Fibroblast of pulmonary artery (primary cell): ENCODE measurements around the gene DCTN3.

Experiments used
- DNase-seq: peaks from one replicate; pipeline ENCODE4 v3.0.0-alpha.2; 2010; ENCODE audit warnings: low read depth
- H3K4me3 ChIP-seq: replicated peaks from 2 replicates; pipeline ENCODE4 v1.5.1; 2011; ENCODE audit warnings: low read depth, mild to moderate bottlenecking, control low read depth, low read length, moderate library complexity
- TF ChIP-seq, protein P1 (sequence below): IDR thresholded peaks from 2 replicates; pipeline ENCODE4 v1.5.1; 2011; ENCODE audit warnings: mild to moderate bottlenecking, control low read depth, low read length, inconsistent platforms; ENCODE audit errors: missing control alignments

DCTN3 gene

DNA sequence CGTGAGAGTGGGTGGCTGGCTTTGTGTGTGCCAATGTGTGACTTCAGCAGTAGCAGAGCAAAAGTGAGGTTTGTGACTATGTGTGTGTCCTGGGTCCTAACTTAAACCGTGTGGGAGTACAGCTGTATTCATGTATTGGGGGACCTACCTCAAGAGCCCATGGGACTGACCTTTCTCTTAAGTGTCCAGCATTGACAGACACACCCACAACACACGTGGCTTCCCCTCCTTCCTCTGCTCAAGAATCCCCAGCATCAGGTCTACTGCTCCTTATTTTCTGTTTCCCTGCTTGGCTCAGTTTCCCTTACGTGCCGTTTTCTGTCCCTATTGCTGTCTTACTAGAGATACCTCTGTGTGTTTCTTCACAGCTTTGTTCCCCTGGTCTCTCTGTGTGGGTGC is 32.3 kb upstream of the DCTN3 start:
- TF ChIP-seq, protein P1, sequence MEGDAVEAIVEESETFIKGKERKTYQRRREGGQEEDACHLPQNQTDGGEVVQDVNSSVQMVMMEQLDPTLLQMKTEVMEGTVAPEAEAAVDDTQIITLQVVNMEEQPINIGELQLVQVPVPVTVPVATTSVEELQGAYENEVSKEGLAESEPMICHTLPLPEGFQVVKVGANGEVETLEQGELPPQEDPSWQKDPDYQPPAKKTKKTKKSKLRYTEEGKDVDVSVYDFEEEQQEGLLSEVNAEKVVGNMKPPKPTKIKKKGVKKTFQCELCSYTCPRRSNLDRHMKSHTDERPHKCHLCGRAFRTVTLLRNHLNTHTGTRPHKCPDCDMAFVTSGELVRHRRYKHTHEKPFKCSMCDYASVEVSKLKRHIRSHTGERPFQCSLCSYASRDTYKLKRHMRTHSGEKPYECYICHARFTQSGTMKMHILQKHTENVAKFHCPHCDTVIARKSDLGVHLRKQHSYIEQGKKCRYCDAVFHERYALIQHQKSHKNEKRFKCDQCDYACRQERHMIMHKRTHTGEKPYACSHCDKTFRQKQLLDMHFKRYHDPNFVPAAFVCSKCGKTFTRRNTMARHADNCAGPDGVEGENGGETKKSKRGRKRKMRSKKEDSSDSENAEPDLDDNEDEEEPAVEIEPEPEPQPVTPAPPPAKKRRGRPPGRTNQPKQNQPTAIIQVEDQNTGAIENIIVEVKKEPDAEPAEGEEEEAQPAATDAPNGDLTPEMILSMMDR, result no peak
- peak overlapping the region; percentile 52 for H3K4me3 ChIP-seq
- no peak for DNase-seq

DNA sequence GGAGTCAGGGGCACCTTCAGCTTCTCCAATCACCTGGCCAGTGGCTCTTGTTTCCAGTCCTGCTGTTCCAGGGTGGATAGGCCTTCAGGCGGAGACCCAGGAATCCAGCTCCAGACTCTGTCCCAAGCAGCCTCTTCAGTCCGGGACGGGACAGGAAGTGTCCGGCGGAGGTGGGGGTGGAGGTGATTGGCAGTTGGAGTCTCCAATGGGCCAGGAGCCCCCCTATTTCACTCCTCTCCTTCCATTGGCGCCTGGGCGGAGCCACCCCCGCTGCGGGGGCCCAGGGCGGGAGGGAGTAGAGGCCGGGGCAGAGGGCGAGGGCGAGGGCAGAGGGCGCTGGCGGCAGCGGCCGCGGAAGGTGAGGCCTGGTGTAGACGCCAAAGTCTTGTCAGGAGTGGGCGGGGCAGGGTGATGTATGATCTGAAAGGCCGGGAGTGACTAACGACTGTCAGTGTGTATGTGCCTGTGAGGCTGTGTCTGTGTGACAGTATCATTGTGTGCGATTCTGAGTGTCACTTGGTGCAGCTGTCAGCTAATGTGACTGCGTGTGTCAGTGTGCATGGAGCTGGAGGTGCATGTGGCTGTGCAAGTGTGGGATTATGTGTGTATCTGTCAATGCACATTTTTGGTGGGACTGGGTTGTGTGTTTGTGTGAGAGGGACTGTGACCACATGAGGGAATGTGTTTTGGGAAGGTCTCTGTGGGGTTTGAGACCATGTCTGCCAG is 31.7 kb upstream of the DCTN3 start, which contains the start of gene IL11RA:
Gene IL11RA, plus strand, starts transcription at position 310 of the 726 bp plus-strand sequence. CDS start 3,033 bp downstream, outside the sequence.
- TF ChIP-seq, protein P1, result no peak
- DNase-seq, result peak; percentile 82
- peak within 1 kb of the TSS; percentile 52 for H3K4me3 ChIP-seq

DNA sequence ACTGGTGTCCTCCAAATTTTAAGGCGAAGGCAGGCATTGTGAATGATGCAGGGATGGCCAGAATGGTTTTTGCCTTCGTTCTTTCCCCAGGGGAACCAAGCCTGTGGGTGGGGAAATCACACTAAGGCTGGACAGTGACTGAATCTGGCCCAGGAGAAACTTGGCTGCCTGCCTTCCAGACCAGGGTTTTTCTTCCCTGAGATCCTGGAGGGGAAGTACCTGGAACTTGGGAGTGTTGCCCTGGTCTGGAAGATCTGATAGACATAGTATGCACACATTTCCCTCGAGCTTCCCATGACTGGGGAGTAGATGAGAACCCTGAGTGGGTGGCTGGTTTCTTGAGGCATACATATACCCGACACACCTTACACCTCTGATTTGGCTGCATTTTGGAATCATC is 31.0 kb upstream of the DCTN3 start:
- DNase-seq, result peak; percentile 68
- TF ChIP-seq, protein P1, result no peak
- peak overlapping the region; percentile 52 for H3K4me3 ChIP-seq

DNA sequence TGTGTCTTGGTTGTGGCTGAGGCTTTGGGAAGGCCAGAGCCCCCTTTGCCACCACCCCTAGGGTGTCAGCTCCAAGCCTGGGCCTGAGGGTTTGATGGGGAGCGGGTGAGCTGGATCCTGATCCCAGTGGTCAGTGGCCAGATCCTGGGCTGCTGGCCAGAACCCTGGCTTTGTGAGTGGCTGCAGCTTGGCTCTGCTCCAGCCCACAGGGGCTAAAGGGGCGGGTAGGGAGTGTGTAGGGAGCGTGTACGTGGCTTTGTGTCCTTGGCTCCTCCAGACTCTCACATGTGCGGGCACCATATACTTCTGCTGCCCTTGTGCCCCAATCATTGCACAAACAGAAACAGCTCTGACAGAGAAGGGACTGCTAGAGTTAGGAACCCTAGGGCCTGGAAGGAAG is 30.5 kb upstream of the DCTN3 start:
- DNase-seq, result peak; percentile 40
- no peak overlapping the region for H3K4me3 ChIP-seq
- TF ChIP-seq, protein P1, result no peak

DNA sequence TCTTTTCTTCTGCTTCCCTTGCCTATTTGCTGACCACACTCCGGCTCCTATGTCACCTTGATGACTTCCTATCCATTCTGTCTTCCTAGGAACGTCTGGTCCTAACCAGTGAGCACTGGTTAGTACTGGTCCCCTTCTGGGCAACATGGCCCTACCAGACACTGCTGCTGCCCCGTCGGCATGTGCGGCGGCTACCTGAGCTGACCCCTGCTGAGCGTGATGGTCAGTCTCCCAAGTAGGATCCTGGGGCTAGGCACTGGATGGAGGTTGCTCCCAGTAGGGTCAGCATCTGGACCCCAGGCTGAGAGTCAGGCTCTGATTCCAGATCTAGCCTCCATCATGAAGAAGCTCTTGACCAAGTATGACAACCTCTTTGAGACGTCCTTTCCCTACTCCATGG is 28.4 kb upstream of the DCTN3 start:
- TF ChIP-seq, protein P1, result no peak
- H3K4me3 ChIP-seq, result no peak overlapping the region
- no peak for DNase-seq

DNA sequence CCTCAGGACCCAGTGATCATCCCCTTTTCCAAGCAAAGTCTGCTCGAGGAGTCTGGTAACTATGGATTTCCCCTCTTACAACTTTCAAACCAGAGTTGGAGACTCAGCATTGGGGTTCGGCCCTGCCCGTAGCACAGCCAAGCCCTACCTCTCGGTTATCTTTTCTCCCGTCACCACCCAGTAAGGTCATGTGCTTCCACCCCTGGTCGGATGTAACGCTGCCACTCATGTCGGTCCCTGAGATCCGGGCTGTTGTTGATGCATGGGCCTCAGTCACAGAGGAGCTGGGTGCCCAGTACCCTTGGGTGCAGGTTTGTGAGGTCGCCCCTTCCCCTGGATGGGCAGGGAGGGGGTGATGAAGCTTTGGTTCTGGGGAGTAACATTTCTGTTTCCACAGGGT is 27.4 kb upstream of the DCTN3 start:
- H3K4me3 ChIP-seq, result peak overlapping the region; percentile 73
- TF ChIP-seq, protein P1, result no peak
- DNase-seq, result no peak

DNA sequence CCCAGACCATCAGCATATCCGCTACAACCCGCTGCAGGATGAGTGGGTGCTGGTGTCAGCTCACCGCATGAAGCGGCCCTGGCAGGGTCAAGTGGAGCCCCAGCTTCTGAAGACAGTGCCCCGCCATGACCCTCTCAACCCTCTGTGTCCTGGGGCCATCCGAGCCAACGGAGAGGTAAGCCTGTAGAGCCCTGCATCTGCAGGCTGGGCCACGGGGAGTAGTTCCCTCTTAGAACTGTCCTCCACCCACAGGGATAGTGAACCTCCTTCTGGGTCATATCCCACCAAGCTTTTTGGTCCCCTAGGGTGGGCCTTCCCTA is 26.7 kb upstream of the DCTN3 start:
- H3K4me3 ChIP-seq, result peak overlapping the region; percentile 73
- TF ChIP-seq, protein P1, result no peak
- DNase-seq, result no peak
